ENCODE measurements around the gene CEACAM16. TPM values are rescaled to one million over a fixed set of nuclear protein-coding genes. Genes with fewer than 3 reads are reported as not detected.

CEACAM16 gene
- total RNA-seq, 2 donors from 2014 or later, result 0.52 TPM; not detected in 1

GRCh38 chr19:44684892-44685863 is 13.8 kb upstream of the CEACAM16 start:
- Histone ChIP-seq H3K4me1 (peaks cover 4% of the 10 kb centered on the region), H3K27me3 (no peaks in the 10 kb centered on the region), H3K9ac (ENCODE audit: low read depth in 2 of 2, low read length in 2 of 2) (no peak overlapping the region), H3K9me3 (no peaks in the 10 kb centered on the region), H3K36me3 (no peaks in the 10 kb centered on the region), H3K4me3 (no peak overlapping the region), H3K27ac (peak overlapping the region; percentile 50)
- intact Hi-C loops (cut with DNase I), result loop anchor here (5.0 kb wide), 2 partner anchors 37 to 87 kb away; no protein-coding TSS in a partner anchor
- no peak for TF ChIP-seq CTCF (IDR thresholded peaks at IDR 0.05)
- no peak for DNase-seq

DNA sequence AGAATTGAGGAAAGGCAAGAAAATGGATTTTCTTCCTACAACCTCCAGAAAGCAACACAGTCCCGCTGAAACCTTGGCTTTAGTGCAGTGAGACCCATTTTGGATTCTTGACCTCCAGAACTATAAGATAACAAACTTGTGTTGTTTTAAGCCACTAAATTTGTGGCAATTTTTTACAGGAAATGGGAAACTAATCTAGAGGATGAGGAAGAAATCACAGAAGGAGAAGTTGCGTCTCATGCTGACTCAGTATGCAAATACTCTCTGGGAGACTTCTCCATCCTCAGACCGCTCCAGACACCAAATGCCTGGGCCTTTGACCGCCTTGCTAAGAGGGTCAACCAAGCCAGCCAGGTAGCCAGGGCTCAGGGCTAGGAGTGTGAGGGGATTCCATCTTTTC is 13.1 kb upstream of the CEACAM16 start:
- intact Hi-C loops (cut with DNase I), result loop anchor here (5.0 kb wide), 2 partner anchors 36 to 86 kb away; no protein-coding TSS in a partner anchor
- TF ChIP-seq CTCF (IDR thresholded peaks at IDR 0.05), result no peak
- H3K27ac ChIP-seq, result peak overlapping the region; percentile 50

GRCh38 chr19:44686896-44687295 is 12.1 kb upstream of the CEACAM16 start:
- H3K27ac ChIP-seq, result no peak overlapping the region
- H3K9ac ChIP-seq (ENCODE audit: low read depth in 2 of 2, low read length in 2 of 2), result no peak overlapping the region
- intact Hi-C loops (cut with DNase I), result loop anchor here (5.0 kb wide), 2 partner anchors 35 to 85 kb away; no protein-coding TSS in a partner anchor

More for the DNA sequence above, 13.1 kb upstream of the CEACAM16 start:
- H3K27me3 ChIP-seq, result no peaks in the 10 kb centered on the region
- no peaks in the 10 kb centered on the region for H3K36me3 ChIP-seq
- no peaks in the 10 kb centered on the region for H3K9me3 ChIP-seq
- no peak overlapping the region for H3K9ac ChIP-seq (ENCODE audit: low read depth in 2 of 2, low read length in 2 of 2)
- H3K4me1 ChIP-seq, result peaks cover 2% of the 10 kb centered on the region
- no peak for DNase-seq
- H3K4me3 ChIP-seq, result no peak overlapping the region

DNA sequence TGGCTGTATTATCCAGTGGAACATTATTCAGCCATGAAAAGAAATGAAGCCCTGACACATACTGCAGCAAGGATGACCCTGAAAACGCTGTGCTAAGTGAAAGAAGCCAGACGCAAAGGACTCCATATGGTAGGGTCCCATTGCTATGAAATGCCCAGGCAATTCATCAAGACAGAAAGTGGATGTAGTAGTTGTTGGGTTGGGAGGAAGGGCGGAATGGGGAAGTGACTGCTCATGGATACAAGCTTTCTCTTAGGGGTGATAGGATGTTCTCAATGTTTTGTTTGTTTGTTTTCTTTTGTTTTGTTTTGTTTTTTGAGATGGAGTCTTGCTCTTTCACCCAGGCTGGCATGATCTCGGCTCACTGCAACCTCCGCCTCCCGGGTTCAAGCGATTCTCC is 11.1 kb upstream of the CEACAM16 start:
- Histone ChIP-seq H3K9ac (ENCODE audit: low read depth in 2 of 2, low read length in 2 of 2) (no peak overlapping the region), H3K27ac (no peak overlapping the region), H3K4me1 (peaks cover 4% of the 10 kb centered on the region), H3K27me3 (no peaks in the 10 kb centered on the region), H3K9me3 (no peaks in the 10 kb centered on the region), H3K4me3 (no peak overlapping the region), H3K36me3 (no peaks in the 10 kb centered on the region)
- intact Hi-C loops (cut with DNase I), result loop anchor here (2.0 to 5.0 kb wide), 3 partner anchors 34 to 157 kb away; no protein-coding TSS in a partner anchor
- TF ChIP-seq CTCF (IDR thresholded peaks at IDR 0.05), result no peak
- DNase-seq, result no peak

More at GRCh38 chr19:44686896-44687295, 12.1 kb upstream of the CEACAM16 start:
- no peak for TF ChIP-seq CTCF (IDR thresholded peaks at IDR 0.05)
- Histone ChIP-seq H3K36me3 (no peaks in the 10 kb centered on the region), H3K4me3 (no peak overlapping the region), H3K9me3 (no peaks in the 10 kb centered on the region), H3K4me1 (no peaks in the 10 kb centered on the region), H3K27me3 (no peaks in the 10 kb centered on the region)
- no peak for DNase-seq

- intact Hi-C loops (cut with DNase I), result loop anchor here (2.0 to 5.0 kb wide), 3 partner anchors 33 to 155 kb away; no protein-coding TSS in a partner anchor
- Histone ChIP-seq H3K36me3 (no peaks in the 10 kb centered on the region), H3K4me1 (peaks cover 4% of the 10 kb centered on the region), H3K9me3 (no peaks in the 10 kb centered on the region), H3K27me3 (no peaks in the 10 kb centered on the region), H3K4me3 (no peak overlapping the region), H3K9ac (ENCODE audit: low read depth in 2 of 2, low read length in 2 of 2) (peak overlapping the region; percentile 33 to 71), H3K27ac (peak overlapping the region; percentile 11)
- peak; percentile 90 for TF ChIP-seq CTCF (IDR thresholded peaks at IDR 0.05)
- DNase-seq, result peak; percentile 90
These were observed 9.4 kb upstream of the CEACAM16 start for GRCh38 chr19:44689290-44690130.
